Bladder microvascular endothelial cell (primary cell): Measurements from ENCODE around the gene PCDH11Y. TPM values are rescaled to one million over a fixed set of nuclear protein-coding genes. Genes with fewer than 3 reads are reported as not detected.

Source experiments
- total RNA-seq: library from RNA; depleted of rRNA; stranded (reverse); fragments of >200 nt; gene quantifications from 2 replicates; pipeline ENCODE4 v1.2.3, GENCODE V29; 2014

Gene PCDH11Y
- 0.16 TPM in 1 of 2 replicates, not detected in the other for total RNA-seq

GRCh38 chrY:5000057-5000456, at the start of gene PCDH11Y:
PCDH11Y (plus strand) TSS chrY:5000296; CDS start chrY:5057100, 56,804 bp downstream.

